VCaP (cell line): ENCODE data around the gene NCF4.

Experiments used
- H3K27ac ChIP-seq: fragments of 450-650 bp; 2 replicates; pipeline ENCODE4 v1.5.1; 2017
- CTCF ChIP-seq: fragments of 450-650 bp; conservative IDR thresholded peaks from 2 replicates; pipeline ENCODE4 v1.5.1; 2017; ENCODE audit warnings: mild to moderate bottlenecking, moderate library complexity

NCF4 gene

GRCh38 chr22:36860821-36861659, at the start of gene NCF4:
Gene NCF4, plus strand, starts transcription at chr22:36861006. Its CDS starts 166 bp downstream, at chr22:36861172.
- no peak for TF ChIP-seq CTCF

GRCh38 chr22:36811094-36811800, 49.6 kb upstream of the NCF4 start:
- no peak for TF ChIP-seq CTCF
- peak overlapping the region; percentile 77 for H3K27ac ChIP-seq

More at GRCh38 chr22:36860821-36861659, at the start of gene NCF4:
- H3K27ac ChIP-seq: no peak within 1 kb of the TSS

GRCh38 chr22:36814801-36815200, 46.0 kb upstream of the NCF4 start:
- no peak overlapping the region for H3K27ac ChIP-seq
- TF ChIP-seq CTCF: no peak

GRCh38 chr22:36815558-36816338, 45.1 kb upstream of the NCF4 start:
- H3K27ac ChIP-seq: no peak overlapping the region
- TF ChIP-seq CTCF: no peak

GRCh38 chr22:36816339-36816635, 44.5 kb upstream of the NCF4 start:
- no peak for TF ChIP-seq CTCF
- H3K27ac ChIP-seq: no peak overlapping the region

GRCh38 chr22:36816636-36817524, 43.9 kb upstream of the NCF4 start, which contains the start of gene PVALB:
Gene PVALB, minus strand, starts transcription at chr22:36817035. Its CDS starts 30 bp downstream, at chr22:36817005.
- TF ChIP-seq CTCF: peak; percentile 17; the same call in 1 of the 2 replicates
- no peak within 1 kb of the TSS for H3K27ac ChIP-seq
